Prostate gland (tissue), 2 donors: ENCODE results near the gene HIVEP2. TPM values are rescaled to one million over a fixed set of nuclear protein-coding genes. Genes with fewer than 3 reads are reported as not detected.

Experiments used
- DNase-seq: peaks from one replicate; pipeline ENCODE4 v3.0.0-alpha.2; 2019; ENCODE audit warnings: low spot score
- H3K27ac ChIP-seq, 2 donors: fragments of 200-600 bp; sonication (generic); 2 replicates each; pipeline ENCODE4 v1.5.1; 2017 to 2019
- H3K27me3 ChIP-seq: fragments of 200-600 bp; sonication (generic); replicated peaks from 2 replicates; pipeline ENCODE4 v1.5.1; 2019; ENCODE audit not compliant: insufficient read depth
- H3K36me3 ChIP-seq, 2 donors: fragments of 200-600 bp; sonication (generic); 1 replicate in 1 of 2; 2 replicates in 1 of 2; pipeline versions ENCODE4 v1.5.1 to v1.8.1; 2017 to 2019
- H3K4me1 ChIP-seq: fragments of 200-600 bp; sonication (generic); replicated peaks from 2 replicates; pipeline ENCODE4 v1.5.1; 2019
- H3K4me3 ChIP-seq, 2 donors: fragments of 200-600 bp; sonication (generic); 2 replicates each; pipeline ENCODE4 v1.5.1; 2017 to 2019
- H3K9me3 ChIP-seq: fragments of 200-600 bp; sonication (generic); 2 replicates; pipeline ENCODE4 v1.5.1; 2017
- POLR2A ChIP-seq: fragments of 450-650 bp; IDR thresholded peaks from one replicate; pipeline ENCODE4 v1.6.1; 2016; ENCODE audit warnings: antibody characterized with exemption, mild to moderate bottlenecking
- POLR2AphosphoS5 ChIP-seq: sonication (generic); formaldehyde crosslinking; IDR thresholded peaks from one replicate; pipeline ENCODE4 v1.6.1; 2017; ENCODE audit warnings: antibody characterized with exemption
- WGBS: methylation state at CpG from one replicate; pipeline ENCODE4 v1.1.5; 2018; 5-methylcytosine and 5-hydroxymethylcytosine counted together
- intact Hi-C: fragments of 100-400 bp; cut with DNase I; formaldehyde crosslinking; loops from one replicate; pipeline ENCODE4 v1.14.2; 2022
- total RNA-seq, 2 donors: library from RNA; depleted of rRNA; stranded (reverse); fragments of >200 nt; gene quantifications; one replicate each; pipeline ENCODE4 v1.1.0, GENCODE V29; 2016
- TF ChIP-seq, protein P1 (sequence below), 4 experiments: fragments of 200-600 bp in 2 of 4; fragments of 450-650 bp in 2 of 4; sonication (generic) in 2 of 4; IDR thresholded peaks; 1 replicate in 3 of 4; 2 replicates in 1 of 4; pipeline ENCODE4 v1.5.1; 2016 to 2019; ENCODE audit warnings: antibody characterized with exemption in 4 of 4, mild to moderate bottlenecking in 2 of 4, moderate library complexity in 2 of 4

HIVEP2 gene
- total RNA-seq, 2 donors from 2014 or later = 15.8 to 19.3 TPM

DNA sequence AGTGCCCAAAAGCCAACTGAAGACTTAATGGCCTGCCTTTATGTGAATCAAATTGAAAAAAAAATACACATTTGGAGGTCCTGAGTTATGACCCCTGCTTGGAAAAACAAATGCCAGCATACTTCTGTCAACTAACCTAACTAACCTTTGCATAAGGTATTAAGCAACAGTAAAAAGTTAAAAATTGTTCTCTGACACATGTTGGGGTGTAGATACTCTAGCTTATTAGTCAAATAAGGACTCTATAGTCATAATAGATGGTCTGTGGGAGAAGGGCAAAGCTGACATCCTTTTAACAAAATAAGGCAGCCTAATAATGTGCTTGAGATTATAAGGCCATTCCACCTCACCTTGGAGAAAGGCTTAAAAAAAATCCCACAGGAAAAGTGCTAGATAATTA, 140.5 kb downstream of the HIVEP2 start:
- no peak for TF ChIP-seq POLR2A
- intact Hi-C loops = no loop called here
- no peak for DNase-seq

DNA sequence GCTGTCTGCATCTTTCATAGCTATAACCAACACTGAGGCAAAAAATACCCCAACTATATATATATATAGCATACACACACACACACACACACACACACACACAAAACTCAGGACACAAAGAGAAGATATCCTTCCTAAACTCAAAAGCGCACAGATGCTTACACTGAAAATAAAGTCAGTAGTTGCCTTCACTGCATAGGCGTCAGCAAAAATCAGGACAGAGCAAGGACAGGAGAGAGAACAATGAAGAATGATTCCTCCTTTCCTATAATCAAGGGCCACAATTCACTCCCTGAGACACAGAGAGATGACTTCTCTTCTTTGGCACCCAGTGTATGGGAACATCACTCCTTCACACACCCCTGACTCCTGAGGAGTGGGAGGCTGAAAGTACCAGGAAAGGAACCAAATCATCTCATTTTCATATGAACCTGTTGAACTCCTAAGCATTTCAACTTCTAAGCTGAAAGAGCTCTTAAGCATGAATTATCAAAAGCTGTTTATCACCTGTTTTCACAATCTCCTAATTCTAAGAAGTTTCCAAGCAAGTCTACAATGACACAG, 141.4 kb downstream of the HIVEP2 start:
- Histone ChIP-seq H3K27me3 (no peaks in the 10 kb centered on the region), H3K27ac (no peak overlapping the region), H3K4me3 (no peak overlapping the region), H3K9me3 (no peaks in the 10 kb centered on the region), H3K36me3 (no peaks in the 10 kb centered on the region), H3K4me1 (no peaks in the 10 kb centered on the region)
- TF ChIP-seq POLR2A (no peak), POLR2AphosphoS5 (no peak)
- TF ChIP-seq, protein P1, sequence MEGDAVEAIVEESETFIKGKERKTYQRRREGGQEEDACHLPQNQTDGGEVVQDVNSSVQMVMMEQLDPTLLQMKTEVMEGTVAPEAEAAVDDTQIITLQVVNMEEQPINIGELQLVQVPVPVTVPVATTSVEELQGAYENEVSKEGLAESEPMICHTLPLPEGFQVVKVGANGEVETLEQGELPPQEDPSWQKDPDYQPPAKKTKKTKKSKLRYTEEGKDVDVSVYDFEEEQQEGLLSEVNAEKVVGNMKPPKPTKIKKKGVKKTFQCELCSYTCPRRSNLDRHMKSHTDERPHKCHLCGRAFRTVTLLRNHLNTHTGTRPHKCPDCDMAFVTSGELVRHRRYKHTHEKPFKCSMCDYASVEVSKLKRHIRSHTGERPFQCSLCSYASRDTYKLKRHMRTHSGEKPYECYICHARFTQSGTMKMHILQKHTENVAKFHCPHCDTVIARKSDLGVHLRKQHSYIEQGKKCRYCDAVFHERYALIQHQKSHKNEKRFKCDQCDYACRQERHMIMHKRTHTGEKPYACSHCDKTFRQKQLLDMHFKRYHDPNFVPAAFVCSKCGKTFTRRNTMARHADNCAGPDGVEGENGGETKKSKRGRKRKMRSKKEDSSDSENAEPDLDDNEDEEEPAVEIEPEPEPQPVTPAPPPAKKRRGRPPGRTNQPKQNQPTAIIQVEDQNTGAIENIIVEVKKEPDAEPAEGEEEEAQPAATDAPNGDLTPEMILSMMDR (IDR thresholded peaks at IDR 0.05) = no peak
- intact Hi-C loops = no loop called here
- 95% methylated on average over 2 of the region's 2 CpGs for WGBS
- no peak for DNase-seq

More for the DNA sequence above, 140.5 kb downstream of the HIVEP2 start:
- no peaks in the 10 kb centered on the region for H3K27me3 ChIP-seq
- H3K36me3 ChIP-seq = no peaks in the 10 kb centered on the region
- H3K27ac ChIP-seq = no peak overlapping the region
- H3K4me1 ChIP-seq = no peaks in the 10 kb centered on the region
- no peak overlapping the region for H3K4me3 ChIP-seq
- no peaks in the 10 kb centered on the region for H3K9me3 ChIP-seq

DNA sequence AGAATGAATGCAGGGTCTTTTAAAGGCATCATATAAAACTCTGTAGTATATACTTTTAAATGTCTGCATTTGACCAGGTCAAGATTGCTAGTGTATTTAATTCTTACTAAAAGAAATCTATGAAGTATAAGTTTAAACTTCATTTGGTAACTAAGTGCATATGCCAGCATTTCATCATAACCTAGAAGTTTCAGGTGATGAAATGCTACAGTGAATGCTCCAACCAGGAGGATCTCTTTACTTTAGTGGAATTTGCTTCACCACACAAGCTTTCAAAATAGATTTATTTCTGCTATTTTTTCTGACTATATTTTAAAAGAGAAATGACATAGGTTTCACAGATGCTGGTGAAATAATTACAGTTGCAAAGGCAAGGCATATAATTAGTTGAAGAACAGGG, 141.9 kb downstream of the HIVEP2 start:
- Histone ChIP-seq H3K27ac (no peak overlapping the region), H3K27me3 (no peaks in the 10 kb centered on the region), H3K36me3 (no peaks in the 10 kb centered on the region), H3K9me3 (no peaks in the 10 kb centered on the region), H3K4me3 (no peak overlapping the region), H3K4me1 (no peaks in the 10 kb centered on the region)
- no peak for DNase-seq
- TF ChIP-seq POLR2A = no peak
- TF ChIP-seq, protein P1 (IDR thresholded peaks at IDR 0.05) = no peak
- no peak for TF ChIP-seq POLR2AphosphoS5
- intact Hi-C loops = no loop called here

DNA sequence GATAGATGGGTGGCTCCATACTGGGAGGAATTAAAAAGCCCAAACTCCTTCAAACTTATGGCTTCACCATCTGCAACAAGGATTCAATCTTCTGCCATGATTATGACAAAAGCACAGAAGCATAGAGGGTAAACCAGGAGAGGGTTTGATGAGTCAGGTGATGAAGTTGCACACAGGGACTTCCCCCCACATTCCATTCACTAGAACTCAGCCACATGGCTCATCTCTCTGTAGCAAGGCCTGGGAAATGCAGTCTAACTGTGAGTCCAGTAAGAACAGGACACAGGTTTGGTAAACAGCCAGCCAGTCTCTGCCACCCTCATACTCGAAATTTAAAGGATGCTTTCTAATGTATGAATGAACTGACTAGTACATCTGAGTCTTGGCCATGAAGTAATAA, 142.9 kb downstream of the HIVEP2 start:
- Histone ChIP-seq H3K27me3 (no peaks in the 10 kb centered on the region), H3K27ac (no peak overlapping the region), H3K36me3 (no peaks in the 10 kb centered on the region), H3K4me1 (no peaks in the 10 kb centered on the region), H3K9me3 (no peaks in the 10 kb centered on the region), H3K4me3 (no peak overlapping the region)
- no peak for DNase-seq
- intact Hi-C loops = no loop called here
- WGBS = 50% methylated on average over 1 of the region's 1 CpG
- TF ChIP-seq POLR2A = no peak
- TF ChIP-seq, protein P1 (IDR thresholded peaks at IDR 0.05) = no peak
- no peak for TF ChIP-seq POLR2AphosphoS5

DNA sequence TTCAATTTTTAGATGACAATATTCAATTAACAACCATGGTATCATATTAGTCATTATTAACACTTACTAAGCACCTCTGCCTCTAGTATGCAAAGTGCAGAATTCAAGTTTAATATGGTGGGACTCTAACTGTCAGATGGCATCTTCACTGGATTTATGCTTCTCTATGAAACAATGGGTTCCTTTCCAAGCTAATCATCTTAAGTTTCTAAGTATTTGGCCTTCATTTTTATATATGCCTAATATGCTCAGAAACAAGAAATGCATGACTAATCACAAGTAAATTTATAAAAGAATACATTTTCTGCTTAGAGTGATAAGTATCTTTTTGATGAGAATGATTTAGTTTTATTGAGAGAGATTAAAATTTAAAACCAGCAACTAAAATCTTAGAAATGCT, 144.7 kb downstream of the HIVEP2 start:
- TF ChIP-seq POLR2AphosphoS5 = no peak
- TF ChIP-seq POLR2A = no peak
- TF ChIP-seq, protein P1 (IDR thresholded peaks at IDR 0.05) = no peak
- intact Hi-C loops = no loop called here
- no peak overlapping the region for H3K27ac ChIP-seq

More for the DNA sequence above, 144.7 kb downstream of the HIVEP2 start:
- Histone ChIP-seq H3K4me3 (no peak overlapping the region), H3K27me3 (no peaks in the 10 kb centered on the region), H3K36me3 (no peaks in the 10 kb centered on the region), H3K9me3 (no peaks in the 10 kb centered on the region), H3K4me1 (no peaks in the 10 kb centered on the region)
- no peak for DNase-seq
